Heart right ventricle (tissue), 16 donors: ENCODE measurements around the gene PASD1. TPM values are rescaled to one million over a fixed set of nuclear protein-coding genes. Genes with fewer than 3 reads are reported as not detected.

ENCODE experiments used
- ATAC-seq, 8 donors: fragments of 200-7000 bp; cut with Tn5 transposase; one replicate each; pipeline ENCODE4 v1.9.1; 2020; ENCODE audit warnings: mild to moderate bottlenecking in 8 of 8, moderate library complexity in 8 of 8, moderate number of reproducible peaks in 1 of 8
- DNase-seq, 2 donors: peaks; one replicate each; pipeline ENCODE4 v3.0.0-alpha.2; 2020
- H3K27ac ChIP-seq, 10 donors: fragments of 200-600 bp; sonication (generic) in 2 of 10; one replicate each; pipeline versions ENCODE4 v1.5.0 to v1.8.0; 2020 to 2022; ENCODE audit warnings: mild to moderate bottlenecking in 3 of 10
- H3K27me3 ChIP-seq, 7 donors: fragments of 200-600 bp; one replicate each; pipeline ENCODE4 v1.8.0; 2021 to 2022; ENCODE audit warnings: mild to moderate bottlenecking in 2 of 7
- H3K36me3 ChIP-seq, 9 donors: fragments of 200-600 bp; sonication (generic) in 1 of 9; one replicate each; pipeline versions ENCODE4 v1.5.0 to v1.8.0; 2020 to 2022; ENCODE audit warnings: mild to moderate bottlenecking in 2 of 9
- H3K4me1 ChIP-seq, 9 donors: fragments of 200-600 bp; sonication (generic) in 1 of 9; one replicate each; pipeline versions ENCODE4 v1.5.0 to v1.8.0; 2020 to 2022; ENCODE audit warnings: mild to moderate bottlenecking in 4 of 9
- H3K4me3 ChIP-seq, 10 donors: fragments of 200-600 bp; sonication (generic) in 2 of 10; one replicate each; pipeline versions ENCODE4 v1.5.0 to v1.8.0; 2020 to 2022; ENCODE audit warnings: mild to moderate bottlenecking in 7 of 10, moderate library complexity in 2 of 10
- H3K9me3 ChIP-seq, 11 donors: fragments of 200-600 bp in 10 of 11; sonication (generic) in 2 of 11; one replicate each; pipeline versions ENCODE4 v1.5.0 to v1.8.0; 2013 to 2022; ENCODE audit warnings: mild to moderate bottlenecking in 2 of 11, control low read depth in 1 of 11, moderate library complexity in 1 of 11
- WGBS, 2 donors: extraction: QIAGEN DNeasy Blood & Tissue Kit; methylation state at CpG; one replicate each; pipeline ENCODE4 v1.1.7; 2013; ENCODE audit warnings: inconsistent platforms in 1 of 2; 5-methylcytosine and 5-hydroxymethylcytosine counted together
- intact Hi-C, 10 donors: fragments of 100-400 bp; cut with DNase I; formaldehyde crosslinking; loops; one replicate each; pipeline versions ENCODE4 v1.11.1 to v1.14.2; 2022
- polyA plus RNA-seq, 2 donors: library from polyadenylated mRNA; stranded (reverse); fragments of 200-250 nt; gene quantifications; one replicate each; pipeline ENCODE4 v1.2.3, GENCODE V29; 2013
- total RNA-seq, 10 donors: library from RNA; stranded (reverse); fragmentation: NEBNext Ultra II Directional in 3 of 10; extraction: Animal tissue kit (Norgen Biotek cat#: 25700) in 3 of 10; gene quantifications; one replicate each; pipeline versions ENCODE4 v1.2.1 to v1.2.4, GENCODE V29; 2021 to 2023
- TF ChIP-seq, protein P1 (sequence below), 9 donors: fragments of 200-600 bp; sonication (generic) in 2 of 9; IDR thresholded peaks; one replicate each; pipeline versions ENCODE4 v1.5.0 to v1.8.0; 2021 to 2022; ENCODE audit warnings: antibody characterized with exemption in 9 of 9, mild to moderate bottlenecking in 5 of 9, moderate library complexity in 1 of 9
- donor health status: Arrhythmogenic right ventricular cardiomyopathy.
- donor health status: ischemic (EF 13 %, LVEDD 7.1; RV severe dilation, severe dysfunction).
- donor health status: healthy with polysubstance abuse.
- donor health status: DM: no; HTN: yes; CAD: no.
- donor health status: DM: no; HTN: no; CAD: no.
- donor health status: ischemic (EF 25% LVEDD 6.9; RV normal size, moderate dysfunction).
- donor health status: ischemic (EF 25% LVEDD 5.7; RV mildly dilated, moderate dysfunction).
- donor health status: healthy.
- donor health status: DM: yes; HTN: yes; CAD: no.
- donor health status: Ischemic cardiomyopathy.
- donor health status: ischemic (EF 35%, LVEDD 5.7; RV mildly dilated, moderate dysfunction).
- donor health status: nonischemic (EF 11% LVEDD 7.7; RV severe dilation, severe dysfunction).
- donor health status: DM: yes; HTN: yes; CAD: no.
- donor health status: PGD.
- donor health status: ischemic (EF 29% LVEDD 5.4; RV normal size, mild dysfunction).
- donor health status: nonischemic (EF 23%, LVEDD 6.1; RV moderate dilation, normal function).

PASD1 gene
- total and polyA plus RNA-seq, 12 donors = not detected

DNA sequence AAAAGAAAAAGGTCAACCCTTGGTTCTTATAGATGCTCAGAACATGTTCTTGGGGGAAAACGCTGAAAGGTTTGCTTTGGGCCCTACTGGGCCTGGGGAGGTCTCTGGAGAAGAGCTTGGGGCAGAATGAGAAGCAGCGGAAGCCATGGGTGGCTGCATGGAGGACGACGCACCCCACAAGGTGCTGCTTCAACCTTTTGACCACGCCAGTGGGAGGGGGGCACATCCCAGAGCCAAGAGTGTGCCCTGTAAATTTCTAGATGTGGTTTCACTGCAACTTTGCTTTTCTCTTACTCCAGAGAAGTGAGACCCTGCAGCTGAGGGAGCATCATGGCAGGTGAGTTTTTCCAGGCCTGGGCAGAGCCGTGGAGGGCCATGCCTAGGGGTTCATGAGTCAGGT, 135.0 kb downstream of the PASD1 start:
- Histone ChIP-seq H3K9me3 (no peaks in the 10 kb centered on the region), H3K27me3 (peaks cover 0 to 27% (median 0%) of the 10 kb centered on the region in 7 donors), H3K27ac (no peak overlapping the region), H3K4me1 (peaks cover 0 to 11% (median 6%) of the 10 kb centered on the region in 9 donors), H3K36me3 (no peaks in the 10 kb centered on the region), H3K4me3 (no peak overlapping the region)
- intact Hi-C loops = no loop called here
- WGBS, 2 donors = 91 to 99% methylated on average over 6 of the region's 6 CpGs
- no peak for DNase-seq
- ATAC-seq = no peak
- TF ChIP-seq, protein P1, sequence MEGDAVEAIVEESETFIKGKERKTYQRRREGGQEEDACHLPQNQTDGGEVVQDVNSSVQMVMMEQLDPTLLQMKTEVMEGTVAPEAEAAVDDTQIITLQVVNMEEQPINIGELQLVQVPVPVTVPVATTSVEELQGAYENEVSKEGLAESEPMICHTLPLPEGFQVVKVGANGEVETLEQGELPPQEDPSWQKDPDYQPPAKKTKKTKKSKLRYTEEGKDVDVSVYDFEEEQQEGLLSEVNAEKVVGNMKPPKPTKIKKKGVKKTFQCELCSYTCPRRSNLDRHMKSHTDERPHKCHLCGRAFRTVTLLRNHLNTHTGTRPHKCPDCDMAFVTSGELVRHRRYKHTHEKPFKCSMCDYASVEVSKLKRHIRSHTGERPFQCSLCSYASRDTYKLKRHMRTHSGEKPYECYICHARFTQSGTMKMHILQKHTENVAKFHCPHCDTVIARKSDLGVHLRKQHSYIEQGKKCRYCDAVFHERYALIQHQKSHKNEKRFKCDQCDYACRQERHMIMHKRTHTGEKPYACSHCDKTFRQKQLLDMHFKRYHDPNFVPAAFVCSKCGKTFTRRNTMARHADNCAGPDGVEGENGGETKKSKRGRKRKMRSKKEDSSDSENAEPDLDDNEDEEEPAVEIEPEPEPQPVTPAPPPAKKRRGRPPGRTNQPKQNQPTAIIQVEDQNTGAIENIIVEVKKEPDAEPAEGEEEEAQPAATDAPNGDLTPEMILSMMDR (IDR thresholded peaks at IDR 0.05) = no peak

DNA sequence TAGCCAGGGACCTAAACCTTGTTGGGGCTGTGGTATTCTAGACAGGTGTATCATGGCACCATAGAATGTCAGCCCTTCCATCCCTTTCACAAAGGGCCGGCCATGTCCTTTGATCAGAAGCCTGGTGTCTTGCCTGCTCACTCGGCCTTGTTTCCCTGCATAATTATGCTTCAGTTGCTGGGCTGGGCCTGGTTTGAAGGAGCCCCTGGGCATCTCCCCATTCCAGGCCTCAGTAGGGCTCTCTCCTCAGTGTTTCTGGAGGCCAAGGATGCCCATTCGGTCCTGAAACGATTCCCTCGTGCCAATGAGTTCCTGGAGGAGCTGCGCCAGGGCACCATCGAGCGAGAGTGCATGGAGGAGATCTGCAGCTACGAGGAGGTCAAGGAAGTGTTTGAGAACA, 136.3 kb downstream of the PASD1 start:
- no peak for DNase-seq
- 94 to 98% methylated on average over 9 of the region's 9 CpGs for WGBS, 2 donors
- no peaks in the 10 kb centered on the region for H3K36me3 ChIP-seq
- intact Hi-C loops = loop anchor here in 1 of 10 donors (5.0 kb wide), 1 partner anchor 948 kb away; no protein-coding TSS in a partner anchor
- H3K4me1 ChIP-seq = peaks cover 0 to 17% (median 7%) of the 10 kb centered on the region in 9 donors
- no peak overlapping the region for H3K4me3 ChIP-seq
- H3K27me3 ChIP-seq = peaks cover 0 to 23% (median 0%) of the 10 kb centered on the region in 7 donors
- no peak for ATAC-seq
- H3K9me3 ChIP-seq = no peaks in the 10 kb centered on the region
- TF ChIP-seq, protein P1 (IDR thresholded peaks at IDR 0.05) = no peak
- no peak overlapping the region for H3K27ac ChIP-seq

DNA sequence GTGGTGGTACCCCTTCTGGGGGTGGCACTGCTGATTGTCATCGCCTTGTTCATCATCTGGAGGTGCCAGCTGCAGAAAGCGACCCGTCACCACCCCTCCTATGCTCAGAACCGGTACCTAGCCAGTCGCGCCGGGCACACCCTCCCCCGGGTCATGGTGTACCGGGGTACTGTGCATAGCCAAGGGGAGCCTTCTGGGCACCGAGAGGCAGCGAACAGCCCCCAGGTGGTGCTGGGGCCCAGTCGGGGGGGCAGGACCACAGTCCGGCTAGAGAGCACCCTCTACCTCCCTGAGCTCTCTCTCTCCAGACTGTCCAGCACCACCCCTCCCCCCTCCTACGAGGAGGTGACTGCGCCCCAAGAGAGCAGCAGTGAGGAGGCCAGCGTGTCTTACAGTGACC, 137.1 kb downstream of the PASD1 start:
- no peak for DNase-seq
- H3K9me3 ChIP-seq = no peaks in the 10 kb centered on the region
- intact Hi-C loops = loop anchor here in 1 of 10 donors (5.0 kb wide), 1 partner anchor 947 kb away; no protein-coding TSS in a partner anchor
- no peak for ATAC-seq
- H3K27ac ChIP-seq = no peak overlapping the region
- TF ChIP-seq, protein P1 (IDR thresholded peaks at IDR 0.05) = no peak
- no peaks in the 10 kb centered on the region for H3K36me3 ChIP-seq
- 94 to 95% methylated on average over 14 to 16 of the region's 16 CpGs for WGBS, 2 donors
- H3K27me3 ChIP-seq = peaks cover 0 to 19% (median 0%) of the 10 kb centered on the region in 7 donors
- H3K4me1 ChIP-seq = peaks cover 0 to 17% (median 7%) of the 10 kb centered on the region in 9 donors
- H3K4me3 ChIP-seq = no peak overlapping the region

DNA sequence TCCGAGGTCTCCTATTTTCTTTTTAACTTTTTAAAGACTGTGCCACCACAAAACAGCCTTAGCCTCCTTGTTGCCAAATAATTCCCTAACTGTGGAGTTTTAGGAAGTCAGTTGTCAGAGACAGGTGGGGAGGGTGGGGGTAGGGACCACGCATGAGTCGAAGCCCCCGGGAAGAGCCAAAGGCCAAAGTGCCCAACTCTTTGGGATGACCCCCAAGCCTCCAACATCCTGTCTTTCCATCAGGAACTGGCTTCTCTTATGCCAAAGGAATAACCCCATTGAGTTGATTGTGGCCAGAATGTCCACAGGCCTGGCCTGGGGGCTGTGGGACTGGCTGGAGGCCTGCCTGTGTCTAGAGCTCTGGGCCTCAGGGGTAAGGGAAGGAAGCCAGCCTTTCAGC, 137.6 kb downstream of the PASD1 start:
- DNase-seq (no peak), ATAC-seq (no peak)
- Histone ChIP-seq H3K36me3 (no peaks in the 10 kb centered on the region), H3K27me3 (peaks cover 0 to 14% (median 0%) of the 10 kb centered on the region in 7 donors), H3K27ac (no peak overlapping the region), H3K4me3 (no peak overlapping the region), H3K9me3 (no peaks in the 10 kb centered on the region), H3K4me1 (peaks cover 0 to 17% (median 7%) of the 10 kb centered on the region in 9 donors)
- TF ChIP-seq, protein P1 (IDR thresholded peaks at IDR 0.05) = no peak
- intact Hi-C loops = loop anchor here in 1 of 10 donors (5.0 kb wide), 1 partner anchor 946 kb away; no protein-coding TSS in a partner anchor
- 93 to 99% methylated on average over 3 to 4 of the region's 4 CpGs for WGBS, 2 donors
